Measurements from ENCODE around the gene LRRC72. TPM values are rescaled to one million over a fixed set of nuclear protein-coding genes. Genes with fewer than 3 reads are reported as not detected.

LRRC72 gene
- total and polyA plus RNA-seq, 11 donors = not detected

GRCh38 chr7:16627236-16627635 lies 100.6 kb downstream of the LRRC72 start:
- TF ChIP-seq CTCF (IDR thresholded peaks at IDR 0.05) = no peak
- no peak for TF ChIP-seq POLR2A (IDR thresholded peaks at IDR 0.05)
- WGBS, 4 donors = 78 to 92% (median 88%) methylated on average over 2 of the region's 2 CpGs
- no peaks in the 10 kb centered on the region for H3K4me1 ChIP-seq
- ATAC-seq = no peak
- no peaks in the 10 kb centered on the region for H3K9me3 ChIP-seq
- H3K36me3 ChIP-seq = peaks cover 0 to 67% (median 35%) of the 10 kb centered on the region in 9 donors
- H3K27ac ChIP-seq = no peak overlapping the region
- no peak overlapping the region for H3K4me3 ChIP-seq
- H3K27me3 ChIP-seq = no peaks in the 10 kb centered on the region
- DNase-seq = no peak
- intact Hi-C loops (cut with DNase I) = no loop called here

- peaks cover 0 to 44% (median 15%) of the 10 kb centered on the region in 9 donors for H3K36me3 ChIP-seq
- no peak for ATAC-seq
- intact Hi-C loops (cut with DNase I) = no loop called here
Measured at GRCh38 chr7:16630654-16631053, 104.0 kb downstream of the LRRC72 start.

More at GRCh38 chr7:16630654-16631053, 104.0 kb downstream of the LRRC72 start:
- Histone ChIP-seq H3K4me1 (peaks cover 0 to 18% (median 9%) of the 10 kb centered on the region in 12 donors), H3K9me3 (no peaks in the 10 kb centered on the region), H3K27me3 (no peaks in the 10 kb centered on the region), H3K4me3 (no peak overlapping the region), H3K27ac (no peak overlapping the region)
- 69 to 75% (median 74%) methylated on average over 1 of the region's 1 CpG for WGBS, 4 donors
- TF ChIP-seq CTCF (IDR thresholded peaks at IDR 0.05) (no peak), POLR2A (IDR thresholded peaks at IDR 0.05) (no peak)
- no peak for DNase-seq

Other genes starting within 250 kb of the LRRC72 start
- 1 to 10 TPM; 1.1 to 8.5 (median 6.0) TPM for gene CRPPA, start 105.3 kb upstream of the LRRC72 start, total RNA-seq
- gene CRPPA, start 105.3 kb upstream of the LRRC72 start, polyA plus RNA-seq = 1 to 10 TPM in 1 of 2 donors, under 1 TPM in 1; 0.98 to 1.4 TPM
- gene SOSTDC1, start 61.1 kb upstream of the LRRC72 start, total RNA-seq = under 1 TPM in 6 of 9 donors, not detected in 3; 0.14 to 0.56 (median 0.20) TPM
- under 1 TPM; 0.07 to 0.19 TPM for gene SOSTDC1, start 61.1 kb upstream of the LRRC72 start, polyA plus RNA-seq
- gene ANKMY2, start 118.9 kb downstream of the LRRC72 start, total RNA-seq = 10 to 100 TPM; 17.7 to 44.3 (median 28.3) TPM
- 10 to 100 TPM; 10.3 to 17.2 TPM for gene ANKMY2, start 118.9 kb downstream of the LRRC72 start, polyA plus RNA-seq
- 100 to 1,000 TPM; 195 to 808 (median 308) TPM for gene BZW2, start 119.4 kb downstream of the LRRC72 start, total RNA-seq
- 100 to 1,000 TPM; 214 to 253 TPM for gene BZW2, start 119.4 kb downstream of the LRRC72 start, polyA plus RNA-seq
- 10 to 100 TPM in 7 of 9 donors, 1 to 10 TPM in 2; 7.4 to 24.7 (median 12.0) TPM for gene TSPAN13, start 226.9 kb downstream of the LRRC72 start, total RNA-seq
- 10 to 100 TPM; 16.9 to 39.5 TPM for gene TSPAN13, start 226.9 kb downstream of the LRRC72 start, polyA plus RNA-seq